SK-N-SH (cell line): ENCODE measurements around the gene HES6. TPM values are rescaled to one million over a fixed set of nuclear protein-coding genes. Genes with fewer than 3 reads are reported as not detected.

ENCODE experiments used
- CTCF ChIA-PET: fragments of 300-600, 350-600 bp; formaldehyde crosslinking; extraction: SDS; loops from one replicate; lab custom pipeline; 2021; lab: Yijun Ruan, JAX
- POLR2A ChIA-PET: fragments of 350-600 bp; sonication (Branson Sonifier 250); formaldehyde crosslinking; extraction: SDS; loops from one replicate; lab custom pipeline; 2020; ENCODE audit warnings: antibody characterized with exemption, inconsistent platforms; lab: Yijun Ruan, JAX
- DNase-seq: peaks from one replicate; pipeline ENCODE4 v3.0.0; 2012
- H2AFZ ChIP-seq: fragments of 200-600 bp; sonication (generic); 2 replicates; pipeline ENCODE4 v1.8.1; 2016; ENCODE audit warnings: antibody characterized with exemption, mild to moderate bottlenecking, low read depth
- H3F3A ChIP-seq: fragments of 200-600 bp; sonication (generic); replicated peaks from 2 replicates; pipeline ENCODE3; 2016; ENCODE audit warnings: antibody characterized with exemption, mild to moderate bottlenecking; ENCODE audit not compliant: insufficient read depth
- H3K27ac ChIP-seq, 2 experiments: fragments of 200-500 bp in 1 of 2; fragments of 200-600 bp in 1 of 2; sonication (Bioruptor generic) in 1 of 2; sonication (generic), shearing (Covaris generic) in 1 of 2; 2 replicates each; pipeline versions ENCODE4 v1.5.1 to v1.6.1; 2014 to 2016; ENCODE audit warnings: low read depth in 2 of 2, inconsistent platforms in 1 of 2, low read length in 1 of 2, mild to moderate bottlenecking in 1 of 2, mixed read lengths in 1 of 2
- H3K27me3 ChIP-seq: fragments of 200-600 bp; sonication (generic), shearing (Covaris generic); 2 replicates; pipeline ENCODE4 v1.6.1; 2016; ENCODE audit warnings: mixed run types; ENCODE audit not compliant: insufficient read depth
- H3K36me3 ChIP-seq, 2 experiments: fragments of 200-500 bp in 1 of 2; fragments of 200-600 bp in 1 of 2; sonication (Bioruptor generic) in 1 of 2; sonication (generic) in 1 of 2; replicated peaks in 1 of 2; 2 replicates each; pipeline versions ENCODE3 to v1.5.1; 2014 to 2016; ENCODE audit warnings: low read length in 1 of 2, mild to moderate bottlenecking in 1 of 2; ENCODE audit not compliant: insufficient read depth in 2 of 2, control insufficient read depth in 1 of 2
- H3K4me1 ChIP-seq, 2 experiments: fragments of 200-500 bp in 1 of 2; fragments of 200-600 bp in 1 of 2; sonication (Bioruptor generic) in 1 of 2; sonication (generic), shearing (Covaris generic) in 1 of 2; 2 replicates each; pipeline versions ENCODE4 v1.5.1 to v1.6.1; 2014 to 2016; ENCODE audit warnings: low read depth in 1 of 2, low read length in 1 of 2, mixed run types in 1 of 2; ENCODE audit not compliant: insufficient read depth in 2 of 2, control insufficient read depth in 1 of 2
- H3K4me2 ChIP-seq: fragments of 200-600 bp; sonication (generic), shearing (Covaris generic); 2 replicates; pipeline ENCODE4 v1.6.1; 2017; ENCODE audit warnings: mixed run types
- H3K4me3 ChIP-seq, 2 experiments: fragments of 200-500 bp in 1 of 2; fragments of 200-600 bp in 1 of 2; sonication (Bioruptor generic) in 1 of 2; sonication (generic), shearing (Covaris generic) in 1 of 2; 2 replicates each; pipeline versions ENCODE4 v1.5.1 to v1.8.1; 2014 to 2016; ENCODE audit warnings: low read depth in 2 of 2, inconsistent platforms in 1 of 2, low read length in 1 of 2, mild to moderate bottlenecking in 1 of 2, mixed read lengths in 1 of 2, moderate library complexity in 1 of 2
- H3K79me2 ChIP-seq: fragments of 200-600 bp; sonication (generic); 2 replicates; pipeline ENCODE4 v1.8.1; 2017; ENCODE audit warnings: mild to moderate bottlenecking; ENCODE audit not compliant: insufficient read depth
- H3K9ac ChIP-seq: fragments of 200-600 bp; sonication (generic); 2 replicates; pipeline ENCODE4 v1.6.1; 2017; ENCODE audit warnings: mixed run types
- H3K9me2 ChIP-seq: fragments of 200-600 bp; sonication (generic); 2 replicates; pipeline ENCODE4 v1.6.1; 2017; ENCODE audit warnings: mixed run types
- H3K9me3 ChIP-seq: fragments of 200-600 bp; sonication (generic); 2 replicates; pipeline ENCODE4 v1.6.1; 2017; ENCODE audit warnings: mixed run types, mild to moderate bottlenecking, moderate library complexity
- H4K20me1 ChIP-seq: fragments of 200-600 bp; sonication (generic); 2 replicates; pipeline ENCODE4 v1.6.1; 2017; ENCODE audit warnings: mild to moderate bottlenecking, mixed run types; ENCODE audit not compliant: insufficient read depth
- EZH2phosphoT487 ChIP-seq: fragments of 200-600 bp; sonication (generic); IDR thresholded peaks from 2 replicates; pipeline ENCODE4 v1.6.1; 2017; ENCODE audit warnings: low read depth, mixed run types, mild to moderate bottlenecking, antibody characterized with exemption, moderate library complexity, borderline replicate concordance
- FOXJ3 ChIP-seq: sonication (generic); formaldehyde crosslinking; IDR thresholded peaks from 2 replicates; pipeline ENCODE4 v1.5.1; 2020; ENCODE audit warnings: mild to moderate bottlenecking, missing genetic modification reagents
- FOXM1 ChIP-seq: IDR thresholded peaks from 2 replicates; pipeline ENCODE4 v1.4.0; 2012; ENCODE audit warnings: low read depth, mild to moderate bottlenecking
- NRF1 ChIP-seq: IDR thresholded peaks from 2 replicates; pipeline ENCODE4 v1.6.1; 2012; ENCODE audit warnings: low read depth, mild to moderate bottlenecking, low read length
- RAD21 ChIP-seq: IDR thresholded peaks from 2 replicates; pipeline ENCODE4 v1.6.1; 2012; ENCODE audit warnings: mild to moderate bottlenecking, low read length
- RCOR1 ChIP-seq: fragments of 150-350 bp; IDR thresholded peaks from 2 replicates; pipeline ENCODE4 v1.6.1; 2017; ENCODE audit warnings: antibody characterized with exemption, low read length
- REST ChIP-seq: IDR thresholded peaks from 2 replicates; pipeline ENCODE4 v1.6.1; 2012; ENCODE audit warnings: mild to moderate bottlenecking, low read depth, low read length, moderate library complexity
- TAF1 ChIP-seq: IDR thresholded peaks from 2 replicates; pipeline ENCODE4 v1.6.1; 2012; ENCODE audit warnings: low read depth, mild to moderate bottlenecking, low read length, moderate library complexity, borderline replicate concordance
- WGBS: methylation state at CpG from one replicate; pipeline ENCODE4 v1.1.6; 2017; ENCODE audit warnings: low lambda C conversion rate; 5-methylcytosine and 5-hydroxymethylcytosine counted together
- polyA plus RNA-seq, 3 experiments: library from polyadenylated mRNA; depleted of rRNA; stranded (reverse); fragments of >200 nt; gene quantifications; 2 replicates each; pipeline ENCODE4 v1.2.3, GENCODE V29; 2012

Gene HES6
- polyA plus RNA-seq, 1 of the 3 experiments (the other 2 are of a cell fraction), result 3.6 TPM

- no peaks in the 10 kb centered on the region for H3K9me2 ChIP-seq
- no peak overlapping the region for H3K4me2 ChIP-seq
- no peak overlapping the region for H3K27ac ChIP-seq
- H3K9ac ChIP-seq, result no peak overlapping the region
- H3K4me1 ChIP-seq, result peaks cover 0 to 25% of the 10 kb centered on the region in 2 experiments; a peak in 1 of 4 replicates
- TF ChIP-seq EZH2phosphoT487 (no peak), TAF1 (no peak), RAD21 (peak; percentile 26; the same call in 1 of the 2 replicates), FOXM1 (no peak)
- H3K79me2 ChIP-seq, result no peaks in the 10 kb centered on the region
- no peaks in the 10 kb centered on the region for H3K9me3 ChIP-seq
- DNase-seq, result no peak
- H2AFZ ChIP-seq, result no peak overlapping the region
- 87% methylated on average over 16 of the region's 21 CpGs for WGBS
- no peak overlapping the region for H3K4me3 ChIP-seq
- peaks cover 0 to 3% of the 10 kb centered on the region in 2 experiments for H3K36me3 ChIP-seq
- no peaks in the 10 kb centered on the region for H4K20me1 ChIP-seq
- ChIA-PET CTCF (interaction anchor here (0.6 to 3.6 kb wide), 7 partner anchors 11 to 405 kb away, joined by 3 to 19 read pairs (median 4); no protein-coding TSS in a partner anchor), POLR2A (no interaction called here)
- no peaks in the 10 kb centered on the region for H3K27me3 ChIP-seq
- peaks cover 3% of the 10 kb centered on the region for H3F3A ChIP-seq
Measured at GRCh38 chr2:238259061-238260020, 19.5 kb upstream of the HES6 start.

- Histone ChIP-seq H3K4me1 (peaks cover 0 to 22% of the 10 kb centered on the region in 2 experiments; a peak in 1 of 4 replicates), H3K27me3 (no peaks in the 10 kb centered on the region), H4K20me1 (no peaks in the 10 kb centered on the region), H3K9ac (no peak overlapping the region), H3K4me3 (no peak overlapping the region), H3K79me2 (no peaks in the 10 kb centered on the region), H2AFZ (no peak overlapping the region), H3F3A (no peaks in the 10 kb centered on the region), H3K9me3 (no peaks in the 10 kb centered on the region), H3K4me2 (no peak overlapping the region), H3K27ac (no peak overlapping the region), H3K36me3 (peaks cover 3 to 4% of the 10 kb centered on the region in 2 experiments), H3K9me2 (no peaks in the 10 kb centered on the region)
- TF ChIP-seq FOXJ3 (CRISPR knock-in tag) (no peak), NRF1 (no peak), REST (no peak), RCOR1 (no peak)
- 87% methylated on average over 10 of the region's 15 CpGs for WGBS
- DNase-seq, result no peak
- CTCF ChIA-PET, result interaction anchor here (0.8 to 6.2 kb wide), 10 partner anchors 8 to 403 kb away, joined by 3 to 60 read pairs (median 4); partner anchors contain the start of gene HES6
- POLR2A ChIA-PET, result no interaction called here
Measured at GRCh38 chr2:238257786-238258700, 18.2 kb upstream of the HES6 start.
